ENCODE measurements around the gene NPEPL1.

Gene NPEPL1

DNA sequence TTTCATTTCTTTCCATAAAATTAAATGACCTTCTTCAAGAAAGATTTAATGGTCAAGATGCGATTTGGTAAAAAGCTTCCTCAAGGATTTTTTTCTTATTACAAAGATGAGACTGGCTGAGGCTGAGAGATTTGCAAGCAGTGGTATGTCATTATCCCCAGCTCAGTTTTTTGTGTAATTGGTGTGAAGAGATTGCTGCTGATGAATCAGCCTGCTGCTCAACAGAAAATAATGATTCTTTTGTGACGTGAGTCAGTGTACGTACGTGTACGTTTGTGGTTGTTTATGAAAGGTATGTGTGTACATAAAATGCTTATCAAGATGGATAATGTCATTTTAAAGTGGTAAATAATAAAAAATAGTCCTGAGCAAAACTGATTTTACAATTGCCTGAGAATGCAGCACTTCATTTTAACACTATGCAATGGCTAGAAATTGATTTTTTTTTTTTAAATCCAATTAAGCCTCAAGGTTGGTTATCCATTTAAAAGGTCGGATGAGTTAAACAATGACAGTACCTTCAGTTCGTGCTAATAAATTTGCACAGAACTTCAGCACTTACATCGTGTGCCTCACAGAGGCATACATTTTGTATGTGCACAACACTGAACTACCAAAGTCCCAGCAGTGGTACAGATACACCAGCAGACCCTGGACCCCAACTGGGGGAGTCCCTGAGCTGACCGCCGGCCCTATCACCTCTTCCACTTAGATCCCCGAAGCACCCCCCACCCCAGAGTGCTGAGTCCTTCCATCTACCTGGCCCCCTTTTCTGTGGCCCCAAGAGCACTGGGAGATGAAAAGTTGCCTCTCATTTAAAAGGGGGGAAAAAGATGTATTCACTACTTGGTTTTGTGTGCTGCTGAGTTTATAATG is 9.7 kb upstream of the NPEPL1 start:
- TF ChIP-seq, protein P1, sequence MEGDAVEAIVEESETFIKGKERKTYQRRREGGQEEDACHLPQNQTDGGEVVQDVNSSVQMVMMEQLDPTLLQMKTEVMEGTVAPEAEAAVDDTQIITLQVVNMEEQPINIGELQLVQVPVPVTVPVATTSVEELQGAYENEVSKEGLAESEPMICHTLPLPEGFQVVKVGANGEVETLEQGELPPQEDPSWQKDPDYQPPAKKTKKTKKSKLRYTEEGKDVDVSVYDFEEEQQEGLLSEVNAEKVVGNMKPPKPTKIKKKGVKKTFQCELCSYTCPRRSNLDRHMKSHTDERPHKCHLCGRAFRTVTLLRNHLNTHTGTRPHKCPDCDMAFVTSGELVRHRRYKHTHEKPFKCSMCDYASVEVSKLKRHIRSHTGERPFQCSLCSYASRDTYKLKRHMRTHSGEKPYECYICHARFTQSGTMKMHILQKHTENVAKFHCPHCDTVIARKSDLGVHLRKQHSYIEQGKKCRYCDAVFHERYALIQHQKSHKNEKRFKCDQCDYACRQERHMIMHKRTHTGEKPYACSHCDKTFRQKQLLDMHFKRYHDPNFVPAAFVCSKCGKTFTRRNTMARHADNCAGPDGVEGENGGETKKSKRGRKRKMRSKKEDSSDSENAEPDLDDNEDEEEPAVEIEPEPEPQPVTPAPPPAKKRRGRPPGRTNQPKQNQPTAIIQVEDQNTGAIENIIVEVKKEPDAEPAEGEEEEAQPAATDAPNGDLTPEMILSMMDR (IDR thresholded peaks at IDR 0.05) = no peak

DNA sequence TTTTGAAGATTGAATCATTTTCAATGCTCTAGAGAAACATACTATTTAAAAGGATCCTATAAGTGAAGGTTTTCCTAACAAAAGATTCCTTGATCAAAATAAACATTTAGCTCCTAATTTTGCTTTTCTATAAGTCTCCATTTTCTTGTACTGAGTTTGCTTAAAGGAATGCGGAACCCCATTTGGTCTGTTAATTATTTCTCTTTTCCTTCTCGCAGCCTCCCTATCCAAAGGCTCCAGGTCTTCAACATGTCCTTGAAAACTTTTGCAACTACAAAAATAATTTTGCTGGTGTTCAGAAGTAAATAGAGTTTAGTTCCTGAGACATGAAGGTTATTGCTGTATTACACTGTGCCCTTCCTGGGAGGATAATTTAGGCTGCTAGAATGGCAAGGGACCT is 8.3 kb upstream of the NPEPL1 start:
- TF ChIP-seq, protein P1 (IDR thresholded peaks at IDR 0.05) = no peak

DNA sequence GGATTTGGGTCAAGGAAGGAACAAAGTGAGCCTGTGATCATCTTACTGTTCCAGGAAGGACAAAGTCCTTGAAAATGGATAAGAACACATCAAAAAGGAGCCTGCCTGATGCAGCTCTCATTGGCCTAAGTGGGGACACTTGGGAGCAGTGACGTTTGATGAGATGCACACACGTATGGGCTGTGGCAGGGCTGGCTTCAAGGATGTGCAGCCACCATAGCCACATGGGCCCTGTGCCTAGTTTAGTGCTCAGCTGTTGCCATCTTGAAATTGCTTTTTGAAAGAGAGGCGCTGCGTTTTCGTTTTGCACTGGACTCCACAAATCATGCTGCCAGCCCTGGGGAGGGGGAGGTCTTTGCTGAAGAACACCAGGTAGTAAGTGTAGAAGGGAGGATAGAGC is 6.6 kb upstream of the NPEPL1 start:
- TF ChIP-seq, protein P1 (IDR thresholded peaks at IDR 0.05) = no peak

DNA sequence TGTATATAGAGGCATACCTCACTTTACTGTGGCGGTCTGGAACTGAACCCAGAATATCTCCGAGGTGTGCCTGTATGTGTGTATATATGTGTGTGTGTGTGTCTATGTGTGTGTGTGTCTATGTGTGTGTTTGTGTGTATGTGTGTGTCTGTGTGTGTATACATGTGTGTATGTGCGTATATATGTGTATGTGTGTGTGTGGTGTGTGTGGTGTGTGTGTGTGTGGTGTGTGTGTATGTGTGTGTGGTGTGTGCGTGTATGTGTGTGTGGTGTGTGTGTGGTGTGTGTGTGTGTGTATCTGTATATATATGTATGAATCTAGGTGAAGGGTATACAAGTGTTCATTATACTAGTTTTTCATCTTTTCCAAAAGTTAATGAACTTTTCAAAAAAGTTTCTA is 4.2 kb upstream of the NPEPL1 start:
- TF ChIP-seq, protein P1 (IDR thresholded peaks at IDR 0.05) = no peak

DNA sequence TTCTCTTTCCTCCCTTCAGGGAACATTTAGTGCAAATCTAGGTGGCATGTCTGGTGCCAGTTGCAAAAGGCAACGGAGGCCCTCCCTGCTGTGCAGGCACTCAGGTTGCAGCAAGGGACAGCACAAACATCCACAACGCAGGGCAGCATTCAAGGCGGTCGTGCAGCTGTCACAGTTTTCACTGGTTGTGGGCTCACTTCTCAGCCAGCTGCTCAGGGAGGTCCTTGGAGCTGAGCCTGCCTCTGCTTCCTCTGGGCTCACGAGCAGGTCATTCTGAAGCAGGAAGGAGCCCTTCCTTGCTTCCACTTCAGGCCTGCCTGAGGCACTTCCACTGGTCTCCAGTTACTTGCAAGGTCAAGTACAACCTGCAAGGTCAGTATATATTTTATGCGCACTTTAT is 3.8 kb upstream of the NPEPL1 start:
- TF ChIP-seq, protein P1 (IDR thresholded peaks at IDR 0.05) = no peak

DNA sequence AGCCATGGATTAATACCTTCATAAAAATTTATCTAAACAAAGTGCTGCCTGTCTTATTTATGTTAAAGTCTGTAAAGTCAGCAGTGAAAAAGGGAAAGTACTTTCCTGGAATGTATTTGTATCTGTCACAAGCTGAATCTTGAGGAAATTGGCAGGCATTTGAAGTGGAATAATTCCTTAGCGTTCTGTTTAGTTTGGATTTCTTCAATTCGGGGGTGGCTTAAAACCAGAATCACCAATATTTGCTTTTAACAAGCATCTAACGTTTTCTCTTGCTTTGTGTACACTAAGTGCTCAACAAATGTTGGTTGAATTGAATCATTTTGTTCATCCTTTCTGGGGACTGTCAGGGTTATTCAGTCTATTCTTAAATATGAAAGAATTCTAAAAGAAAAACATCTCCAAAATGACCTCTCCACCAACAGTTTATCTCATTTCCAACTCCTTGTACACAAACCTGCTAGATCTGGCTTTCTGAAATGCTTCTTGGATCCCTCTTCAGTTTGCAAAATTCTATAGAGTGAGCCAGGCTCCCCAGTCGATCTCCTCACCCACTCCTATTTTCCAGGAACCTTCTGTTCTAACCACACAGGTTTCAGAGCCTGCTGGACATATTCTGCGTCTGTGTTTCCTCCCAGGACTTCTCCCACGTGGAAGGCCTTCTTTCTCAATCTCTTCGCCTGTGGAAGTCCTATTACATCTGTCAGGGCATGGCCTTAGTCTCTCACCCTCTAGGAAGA is 2.0 kb upstream of the NPEPL1 start:
- TF ChIP-seq, protein P1 (IDR thresholded peaks at IDR 0.05) = no peak

DNA sequence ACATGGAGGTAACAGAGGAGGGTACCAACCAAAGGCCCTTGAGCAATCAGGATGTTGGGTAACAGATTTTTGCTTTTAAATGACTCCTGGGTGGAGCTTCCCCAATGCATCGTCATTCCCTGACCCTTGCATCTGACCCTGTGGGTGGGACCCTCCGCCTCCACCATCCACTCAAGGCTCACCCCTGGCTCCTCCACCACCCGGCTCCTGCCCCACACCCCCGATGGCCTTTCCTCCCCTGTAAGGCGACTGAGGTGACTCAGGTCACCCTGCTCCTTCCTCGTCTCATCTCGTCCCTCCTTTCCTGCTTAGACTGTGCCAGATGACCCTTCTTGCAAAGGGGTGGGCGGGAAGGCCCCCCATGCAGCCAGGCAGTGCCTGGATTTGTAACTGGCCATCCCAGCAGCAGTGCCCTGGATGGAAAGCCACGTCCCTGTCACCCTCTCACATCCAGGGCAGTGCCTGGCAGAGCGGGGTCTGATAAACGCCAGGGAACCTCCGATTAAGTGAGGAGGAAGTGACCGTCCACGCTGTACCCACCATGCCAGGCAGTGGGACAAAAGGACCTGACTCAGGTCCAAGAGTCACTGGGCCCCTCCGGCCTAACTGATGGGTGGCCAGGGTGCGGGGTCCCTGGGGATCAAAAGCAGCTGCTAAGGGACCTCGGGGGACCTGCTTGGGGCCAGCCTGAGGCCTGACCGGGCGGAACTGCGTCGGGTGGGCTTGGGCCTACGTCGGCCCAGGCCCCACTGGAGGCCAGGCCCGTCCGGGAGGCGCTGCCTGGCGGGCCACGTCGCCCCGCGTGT is 624 bp upstream of the NPEPL1 start:
- TF ChIP-seq, protein P1 (IDR thresholded peaks at IDR 0.05) = no peak

Measured in LNCAP (cell line).